ENCODE results near the gene RPS16. TPM values are rescaled to one million over a fixed set of nuclear protein-coding genes. Genes with fewer than 3 reads are reported as not detected.

Gene RPS16
- total RNA-seq, 1 donor, result 44.9 TPM

- H3K27ac ChIP-seq (ENCODE audit: low read depth, low read length), result peak overlapping the region; percentile 95
- peaks cover 14% of the 10 kb centered on the region for H3K36me3 ChIP-seq (ENCODE audit: insufficient read depth, low read length)
- peaks cover 53% of the 10 kb centered on the region for H3K79me2 ChIP-seq (ENCODE audit: insufficient read depth, low read length)
- H3K9me3 ChIP-seq (ENCODE audit: low read depth, low read length), result no peaks in the 10 kb centered on the region
- peak overlapping the region; percentile 95 for H3K4me3 ChIP-seq (ENCODE audit: insufficient read depth, low read length)
- H3K4me1 ChIP-seq (ENCODE audit: insufficient read depth, low read length), result peaks cover 24% of the 10 kb centered on the region
- TF ChIP-seq CTCF (IDR thresholded peaks at IDR 0.05; ENCODE audit: extremely low read depth, low read depth, low read length), result no peak
- peak overlapping the region; percentile 88 for H3K4me2 ChIP-seq (ENCODE audit: insufficient read depth, low read length)
- peak; percentile 62 for DNase-seq (ENCODE audit: insufficient read length, low spot score, missing footprints)
- H4K20me1 ChIP-seq (ENCODE audit: insufficient read depth, low read length), result peaks cover 29% of the 10 kb centered on the region
- H2AFZ ChIP-seq (ENCODE audit: low read length), result peak overlapping the region; percentile 87
- no peaks in the 10 kb centered on the region for H3K27me3 ChIP-seq (ENCODE audit: insufficient read depth, low read length)
Measured at GRCh38 chr19:39444598-39445195, 8.9 kb upstream of the RPS16 start.

GRCh38 chr19:39438270-39438934 is 2.7 kb upstream of the RPS16 start:
- peaks cover 19% of the 10 kb centered on the region for H3K4me1 ChIP-seq (ENCODE audit: insufficient read depth, low read length)
- no peak for DNase-seq (ENCODE audit: insufficient read length, low spot score, missing footprints)
- no peaks in the 10 kb centered on the region for H3K9me3 ChIP-seq (ENCODE audit: low read depth, low read length)
- peaks cover 18% of the 10 kb centered on the region for H4K20me1 ChIP-seq (ENCODE audit: insufficient read depth, low read length)
- H3K27me3 ChIP-seq (ENCODE audit: insufficient read depth, low read length), result no peaks in the 10 kb centered on the region
- H3K79me2 ChIP-seq (ENCODE audit: insufficient read depth, low read length), result peaks cover 24% of the 10 kb centered on the region
- H2AFZ ChIP-seq (ENCODE audit: low read length), result no peak overlapping the region
- H3K36me3 ChIP-seq (ENCODE audit: insufficient read depth, low read length), result peaks cover 15% of the 10 kb centered on the region
- no peak overlapping the region for H3K4me2 ChIP-seq (ENCODE audit: insufficient read depth, low read length)
- H3K4me3 ChIP-seq (ENCODE audit: insufficient read depth, low read length), result no peak overlapping the region
- no peak for TF ChIP-seq CTCF (IDR thresholded peaks at IDR 0.05; ENCODE audit: extremely low read depth, low read depth, low read length)
- no peak overlapping the region for H3K27ac ChIP-seq (ENCODE audit: low read depth, low read length)

- DNase-seq (ENCODE audit: insufficient read length, low spot score, missing footprints), result peak; percentile 39
- Histone ChIP-seq H2AFZ (ENCODE audit: low read length) (peak overlapping the region; percentile 63), H3K27ac (ENCODE audit: low read depth, low read length) (peak overlapping the region; percentile 78), H3K27me3 (ENCODE audit: insufficient read depth, low read length) (no peaks in the 10 kb centered on the region), H3K9me3 (ENCODE audit: low read depth, low read length) (no peaks in the 10 kb centered on the region), H3K79me2 (ENCODE audit: insufficient read depth, low read length) (peaks cover 29% of the 10 kb centered on the region), H3K4me2 (ENCODE audit: insufficient read depth, low read length) (peak overlapping the region; percentile 88), H3K4me1 (ENCODE audit: insufficient read depth, low read length) (peaks cover 20% of the 10 kb centered on the region), H3K36me3 (ENCODE audit: insufficient read depth, low read length) (peaks cover 30% of the 10 kb centered on the region), H4K20me1 (ENCODE audit: insufficient read depth, low read length) (peaks cover 20% of the 10 kb centered on the region), H3K4me3 (ENCODE audit: insufficient read depth, low read length) (peak overlapping the region; percentile 93)
- no peak for TF ChIP-seq CTCF (IDR thresholded peaks at IDR 0.05; ENCODE audit: extremely low read depth, low read depth, low read length)
Measured at GRCh38 chr19:39436350-39436716, 584 bp upstream of the RPS16 start.

All from osteoblast (primary cell).